ENCODE measurements around the gene METTL13.

METTL13 gene

GRCh38 chr1:171740987-171741871, 40.2 kb upstream of the METTL13 start:
- H3K23ac ChIP-seq (ENCODE audit: low read length): peak overlapping the region; percentile 56
- H3K9ac ChIP-seq (ENCODE audit: low read length): peak overlapping the region; percentile 67
- no peak overlapping the region for H2BK120ac ChIP-seq (ENCODE audit: low read depth, low read length)
- H3K79me2 ChIP-seq (ENCODE audit: control insufficient read depth, insufficient read depth, low read length): no peaks in the 10 kb centered on the region
- peak overlapping the region; percentile 98 for H3K4me2 ChIP-seq (ENCODE audit: low read length)
- H3K4me1 ChIP-seq (ENCODE audit: control insufficient read depth, low read depth, low read length): peaks cover 7% of the 10 kb centered on the region
- H3K18ac ChIP-seq (ENCODE audit: low read length): peak overlapping the region; percentile 35
- H3K27me3 ChIP-seq (ENCODE audit: insufficient read depth, low read length, poor library complexity): no peaks in the 10 kb centered on the region
- H3K27ac ChIP-seq (ENCODE audit: low read depth, low read length): peak overlapping the region; percentile 85
- no peaks in the 10 kb centered on the region for H3K36me3 ChIP-seq (ENCODE audit: control insufficient read depth, insufficient read depth, low read length)
- H3K79me1 ChIP-seq (ENCODE audit: low read length): peaks cover 2% of the 10 kb centered on the region
- no CpG with 5 or more reads among the region's 28 CpGs for WGBS (ENCODE audit: extremely low coverage, insufficient coverage, low lambda C conversion rate)
- peak overlapping the region; percentile 82 for H3K56ac ChIP-seq (ENCODE audit: low read length)
- H4K5ac ChIP-seq (ENCODE audit: low read length): no peak overlapping the region
- H3K4ac ChIP-seq (ENCODE audit: low read depth, low read length): peak overlapping the region; percentile 5
- H3K4me3 ChIP-seq (ENCODE audit: low read length): peak overlapping the region; percentile 44
- H4K8ac ChIP-seq (ENCODE audit: low read depth, low read length): no peak overlapping the region
- no peak overlapping the region for H2BK5ac ChIP-seq (ENCODE audit: low read length)
- peak; percentile 47 for DNase-seq
- H2AK5ac ChIP-seq (ENCODE audit: low read length): no peak overlapping the region
- H2BK15ac ChIP-seq (replicated peaks; ENCODE audit: low read depth): no peak overlapping the region

DNA sequence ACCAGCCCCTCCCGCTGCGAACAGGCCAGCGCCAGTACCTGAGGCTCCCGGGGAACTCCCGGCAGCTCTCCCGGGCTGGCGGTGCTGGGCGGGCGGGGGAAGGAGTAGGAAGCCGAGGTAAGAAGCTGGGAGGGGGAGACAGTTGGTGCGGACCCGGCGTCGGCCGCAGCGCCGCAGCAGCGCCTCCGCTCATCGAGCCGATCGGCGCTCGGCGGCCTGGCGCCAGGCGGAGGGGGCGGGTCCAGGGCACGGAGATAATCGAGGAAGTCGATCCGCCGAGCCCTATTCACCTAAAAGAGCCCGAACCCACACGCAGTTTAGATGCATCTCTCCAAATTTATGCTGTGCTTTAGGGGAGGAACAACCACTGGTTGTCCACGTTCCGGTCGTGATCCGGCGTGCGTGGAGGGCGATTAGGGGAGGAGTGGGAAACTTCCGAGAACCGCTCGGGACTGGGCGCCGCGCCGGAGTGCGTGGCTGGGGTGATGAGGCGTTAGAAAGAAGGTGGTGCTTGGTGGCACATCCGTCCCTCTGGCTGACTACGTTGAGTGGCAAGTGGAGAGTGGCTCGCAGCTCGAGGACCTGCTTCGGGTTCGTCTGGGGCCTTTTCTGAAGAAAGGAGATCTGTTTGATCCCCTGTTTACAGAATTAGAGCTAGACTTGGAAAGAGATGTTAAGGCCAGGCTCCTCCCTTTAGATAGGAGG, 39.4 kb upstream of the METTL13 start, which contains the start of gene VAMP4:
TSS of gene VAMP4 (minus strand) at position 194 of the 705 bp plus-strand sequence. CDS start 3,651 bp downstream, outside the sequence.
- peaks cover 7% of the 10 kb centered on the region for H3K4me1 ChIP-seq (ENCODE audit: control insufficient read depth, low read depth, low read length)
- H2BK5ac ChIP-seq (ENCODE audit: low read length): peak within 1 kb of the TSS; percentile 73
- no peaks in the 10 kb centered on the region for H3K36me3 ChIP-seq (ENCODE audit: control insufficient read depth, insufficient read depth, low read length)
- peak within 1 kb of the TSS; percentile 35 for H3K18ac ChIP-seq (ENCODE audit: low read length)
- no peak within 1 kb of the TSS for H4K5ac ChIP-seq (ENCODE audit: low read length)
- peak within 1 kb of the TSS; percentile 98 for H3K56ac ChIP-seq (ENCODE audit: low read length)
- no peaks in the 10 kb centered on the region for H3K27me3 ChIP-seq (ENCODE audit: insufficient read depth, low read length, poor library complexity)
- no peak within 1 kb of the TSS for H2BK15ac ChIP-seq (replicated peaks; ENCODE audit: low read depth)
- peak within 1 kb of the TSS; percentile 56 for H3K23ac ChIP-seq (ENCODE audit: low read length)
- peak; percentile 94 for DNase-seq
- H3K4ac ChIP-seq (ENCODE audit: low read depth, low read length): peak within 1 kb of the TSS; percentile 5
- peak within 1 kb of the TSS; percentile 95 for H3K9ac ChIP-seq (ENCODE audit: low read length)
- H4K8ac ChIP-seq (ENCODE audit: low read depth, low read length): no peak within 1 kb of the TSS
- peaks cover 2% of the 10 kb centered on the region for H3K79me1 ChIP-seq (ENCODE audit: low read length)
- peak within 1 kb of the TSS; percentile 98 for H3K4me2 ChIP-seq (ENCODE audit: low read length)
- no peak within 1 kb of the TSS for H2AK5ac ChIP-seq (ENCODE audit: low read length)
- H2BK120ac ChIP-seq (ENCODE audit: low read depth, low read length): no peak within 1 kb of the TSS
- peak within 1 kb of the TSS; percentile 78 for H3K4me3 ChIP-seq (ENCODE audit: low read length)
- H3K27ac ChIP-seq (ENCODE audit: low read depth, low read length): peak within 1 kb of the TSS; percentile 87
- no peaks in the 10 kb centered on the region for H3K79me2 ChIP-seq (ENCODE audit: control insufficient read depth, insufficient read depth, low read length)
- no CpG with 5 or more reads among the region's 57 CpGs for WGBS (ENCODE audit: extremely low coverage, insufficient coverage, low lambda C conversion rate)

GRCh38 chr1:171742577-171742922, 38.9 kb upstream of the METTL13 start:
- Histone ChIP-seq H3K36me3 (ENCODE audit: control insufficient read depth, insufficient read depth, low read length) (no peaks in the 10 kb centered on the region), H3K4me2 (ENCODE audit: low read length) (peak overlapping the region; percentile 59), H3K4me3 (ENCODE audit: low read length) (peak overlapping the region; percentile 78), H2BK15ac (replicated peaks; ENCODE audit: low read depth) (no peak overlapping the region), H3K9ac (ENCODE audit: low read length) (peak overlapping the region; percentile 95), H3K4me1 (ENCODE audit: control insufficient read depth, low read depth, low read length) (peaks cover 7% of the 10 kb centered on the region), H3K4ac (ENCODE audit: low read depth, low read length) (no peak overlapping the region), H2BK120ac (ENCODE audit: low read depth, low read length) (no peak overlapping the region), H2AK5ac (ENCODE audit: low read length) (no peak overlapping the region), H3K56ac (ENCODE audit: low read length) (peak overlapping the region; percentile 98), H3K27me3 (ENCODE audit: insufficient read depth, low read length, poor library complexity) (no peaks in the 10 kb centered on the region), H4K8ac (ENCODE audit: low read depth, low read length) (no peak overlapping the region), H4K5ac (ENCODE audit: low read length) (no peak overlapping the region), H3K23ac (ENCODE audit: low read length) (no peak overlapping the region), H3K79me1 (ENCODE audit: low read length) (peaks cover 2% of the 10 kb centered on the region), H3K79me2 (ENCODE audit: control insufficient read depth, insufficient read depth, low read length) (no peaks in the 10 kb centered on the region), H3K27ac (ENCODE audit: low read depth, low read length) (peak overlapping the region; percentile 87), H3K18ac (ENCODE audit: low read length) (no peak overlapping the region), H2BK5ac (ENCODE audit: low read length) (no peak overlapping the region)
- DNase-seq: no peak
- no CpG with 5 or more reads among the region's 14 CpGs for WGBS (ENCODE audit: extremely low coverage, insufficient coverage, low lambda C conversion rate)

DNA sequence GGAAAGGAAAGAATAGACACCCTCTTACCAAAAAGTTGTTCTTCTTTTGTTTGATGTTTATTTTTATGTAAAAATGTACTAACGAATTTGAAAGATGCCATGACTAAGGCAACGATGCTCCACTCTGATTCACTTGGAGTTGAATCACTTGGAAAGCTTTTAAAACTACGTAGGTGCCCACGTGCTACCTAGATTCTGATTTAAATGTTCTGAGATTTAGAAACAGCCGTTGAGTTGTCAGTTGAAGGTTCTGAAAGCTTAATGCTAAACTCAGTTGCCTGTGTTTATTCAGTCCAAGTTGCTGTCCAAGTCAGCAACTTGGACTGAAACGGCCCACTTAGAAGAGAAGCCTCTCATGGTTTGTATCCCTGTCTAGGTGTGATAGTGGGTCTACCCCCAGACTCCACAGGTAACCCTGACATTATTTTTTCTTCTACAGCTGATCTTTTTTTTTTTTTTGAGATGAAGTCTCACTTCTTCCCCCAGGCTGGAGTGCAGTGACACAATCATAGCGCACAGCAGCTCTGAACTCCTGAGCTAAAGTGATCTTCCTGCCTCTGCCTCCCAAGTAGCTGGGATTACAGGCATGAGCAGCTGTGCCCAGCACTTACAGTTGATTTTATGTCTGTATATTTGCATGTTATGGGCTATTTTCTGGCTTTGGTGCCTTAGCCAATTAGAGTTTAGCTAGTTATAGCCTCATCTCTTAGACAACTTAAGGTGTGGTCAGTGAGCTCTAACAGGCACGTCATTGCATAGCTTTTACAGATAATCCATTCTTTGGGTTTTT, 38.2 kb upstream of the METTL13 start:
- Histone ChIP-seq H3K4me1 (ENCODE audit: control insufficient read depth, low read depth, low read length) (peaks cover 7% of the 10 kb centered on the region), H3K36me3 (ENCODE audit: control insufficient read depth, insufficient read depth, low read length) (no peaks in the 10 kb centered on the region), H2BK5ac (ENCODE audit: low read length) (no peak overlapping the region), H3K79me1 (ENCODE audit: low read length) (peaks cover 2% of the 10 kb centered on the region), H2BK120ac (ENCODE audit: low read depth, low read length) (no peak overlapping the region), H3K4me2 (ENCODE audit: low read length) (peak overlapping the region; percentile 14), H2BK15ac (replicated peaks; ENCODE audit: low read depth) (no peak overlapping the region), H3K27me3 (ENCODE audit: insufficient read depth, low read length, poor library complexity) (no peaks in the 10 kb centered on the region), H2AK5ac (ENCODE audit: low read length) (no peak overlapping the region), H3K23ac (ENCODE audit: low read length) (no peak overlapping the region), H3K27ac (ENCODE audit: low read depth, low read length) (no peak overlapping the region), H4K5ac (ENCODE audit: low read length) (no peak overlapping the region), H4K8ac (ENCODE audit: low read depth, low read length) (peak overlapping the region; percentile 39), H3K18ac (ENCODE audit: low read length) (no peak overlapping the region), H3K4me3 (ENCODE audit: low read length) (no peak overlapping the region), H3K79me2 (ENCODE audit: control insufficient read depth, insufficient read depth, low read length) (no peaks in the 10 kb centered on the region), H3K9ac (ENCODE audit: low read length) (peak overlapping the region; percentile 95), H3K4ac (ENCODE audit: low read depth, low read length) (no peak overlapping the region), H3K56ac (ENCODE audit: low read length) (peak overlapping the region; percentile 31)
- no peak for DNase-seq
- no CpG with 5 or more reads among the region's 8 CpGs for WGBS (ENCODE audit: extremely low coverage, insufficient coverage, low lambda C conversion rate)

GRCh38 chr1:171744986-171745385, 36.5 kb upstream of the METTL13 start:
- Histone ChIP-seq H3K18ac (ENCODE audit: low read length) (no peak overlapping the region), H4K8ac (ENCODE audit: low read depth, low read length) (no peak overlapping the region), H3K23ac (ENCODE audit: low read length) (no peak overlapping the region), H3K79me2 (ENCODE audit: control insufficient read depth, insufficient read depth, low read length) (no peaks in the 10 kb centered on the region), H3K79me1 (ENCODE audit: low read length) (peaks cover 2% of the 10 kb centered on the region), H3K4ac (ENCODE audit: low read depth, low read length) (no peak overlapping the region), H2BK120ac (ENCODE audit: low read depth, low read length) (no peak overlapping the region), H3K27me3 (ENCODE audit: insufficient read depth, low read length, poor library complexity) (no peaks in the 10 kb centered on the region), H3K36me3 (ENCODE audit: control insufficient read depth, insufficient read depth, low read length) (no peaks in the 10 kb centered on the region), H4K5ac (ENCODE audit: low read length) (no peak overlapping the region), H3K9ac (ENCODE audit: low read length) (no peak overlapping the region), H3K4me3 (ENCODE audit: low read length) (no peak overlapping the region), H2AK5ac (ENCODE audit: low read length) (no peak overlapping the region), H3K27ac (ENCODE audit: low read depth, low read length) (no peak overlapping the region), H2BK15ac (replicated peaks; ENCODE audit: low read depth) (no peak overlapping the region), H3K4me1 (ENCODE audit: control insufficient read depth, low read depth, low read length) (peaks cover 7% of the 10 kb centered on the region), H2BK5ac (ENCODE audit: low read length) (no peak overlapping the region), H3K4me2 (ENCODE audit: low read length) (no peak overlapping the region), H3K56ac (ENCODE audit: low read length) (no peak overlapping the region)
- no peak for DNase-seq
- WGBS (ENCODE audit: extremely low coverage, insufficient coverage, low lambda C conversion rate): no CpG with 5 or more reads among the region's 8 CpGs

All from mesendoderm (in vitro differentiated cells).